Psoas muscle (tissue), 8 donors: Measurements from ENCODE around the gene YIF1A. TPM values are rescaled to one million over a fixed set of nuclear protein-coding genes. Genes with fewer than 3 reads are reported as not detected.

Experiments used
- ATAC-seq, 4 donors: fragments of 200-7000 bp; cut with Tn5 transposase; one replicate each; pipeline ENCODE4 v1.9.1; 2020; ENCODE audit warnings: moderate library complexity in 3 of 4, mild to moderate bottlenecking in 2 of 4
- DNase-seq, 2 donors: peaks; one replicate each; pipeline ENCODE4 v3.0.0-alpha.2; 2020
- H3K27ac ChIP-seq: fragments of 200-600 bp; one replicate; pipeline ENCODE4 v1.8.0; 2022
- H3K27me3 ChIP-seq, 3 donors: fragments of 200-600 bp in 1 of 3; one replicate each; pipeline versions ENCODE4 v1.6.1 to v1.8.0; 2013 to 2022; ENCODE audit warnings: low read length in 2 of 3, mild to moderate bottlenecking in 2 of 3, moderate library complexity in 1 of 3; ENCODE audit not compliant: insufficient read depth in 3 of 3
- H3K36me3 ChIP-seq, 2 donors: fragments of 200-600 bp in 1 of 2; one replicate each; pipeline versions ENCODE4 v1.6.1 to v1.8.0; 2013 to 2022; ENCODE audit warnings: low read depth in 1 of 2, mild to moderate bottlenecking in 1 of 2, moderate library complexity in 1 of 2; ENCODE audit not compliant: insufficient read depth in 1 of 2
- H3K4me1 ChIP-seq: fragments of 200-600 bp; one replicate; pipeline ENCODE4 v1.8.0; 2022
- H3K4me3 ChIP-seq: fragments of 200-600 bp; one replicate; pipeline ENCODE4 v1.8.0; 2022; ENCODE audit warnings: mild to moderate bottlenecking
- H3K9me3 ChIP-seq: fragments of 200-600 bp; one replicate; pipeline ENCODE4 v1.8.0; 2022
- CTCF ChIP-seq: fragments of 200-600 bp; IDR thresholded peaks from one replicate; pipeline ENCODE4 v1.8.0; 2022; ENCODE audit warnings: antibody characterized with exemption
- WGBS, 3 donors: extraction: QIAGEN DNeasy Blood & Tissue Kit; methylation state at CpG; one replicate each; pipeline versions ENCODE4 v1.1.6 to v1.1.7; 2013; 5-methylcytosine and 5-hydroxymethylcytosine counted together
- intact Hi-C, 2 donors: fragments of 100-400 bp; cut with DNase I; formaldehyde crosslinking; loops; one replicate each; pipeline versions ENCODE4 v1.11.0 to v1.14.2; 2022
- polyA plus RNA-seq, 3 donors: library from polyadenylated mRNA; stranded (reverse); fragments of 200-250 nt; gene quantifications; one replicate each; pipeline ENCODE4 v1.2.3, GENCODE V29; 2013
- total RNA-seq, 4 donors: library from RNA; stranded (reverse); fragmentation: NEBNext Ultra II Directional in 2 of 4; extraction: Animal tissue kit (Norgen Biotek cat#: 25700) in 2 of 4; gene quantifications; one replicate each; pipeline versions ENCODE4 v1.2.1 to v1.2.4, GENCODE V29; 2021 to 2023
- donor health status: healthy with polysubstance abuse.
- donor health status: DM: no; HTN: no; CAD: no; lungs with moderate emphysema.
- donor health status: Bipolar disorder and iron deficiency.
- donor health status: healthy.
- donor health status: DM: yes; HTN: yes; CAD: no.
- donor health status: DM: no; HTN: no; CAD: no.
- donor health status: DM: no; HTN: no; CAD: no.
- donor health status: DM: yes; HTN: yes; CAD: no.

YIF1A gene
- total and polyA plus RNA-seq, 7 donors: 70.1 to 161 (median 87.4) TPM

- ATAC-seq (no peak), DNase-seq (no peak)
- no peaks in the 10 kb centered on the region for H3K9me3 ChIP-seq
- no peaks in the 10 kb centered on the region for H3K36me3 ChIP-seq
- peak overlapping the region; percentile 60 for H3K27ac ChIP-seq
- WGBS, 3 donors: 80 to 85% (median 81%) methylated on average over 3 of the region's 3 CpGs
- H3K4me1 ChIP-seq: no peaks in the 10 kb centered on the region
- H3K27me3 ChIP-seq: peaks cover 0 to 26% (median 6%) of the 10 kb centered on the region in 3 donors
- intact Hi-C loops: no loop called here
- no peak for TF ChIP-seq CTCF
- no peak overlapping the region for H3K4me3 ChIP-seq
Observed at GRCh38 chr11:66318600-66318970, 29.6 kb upstream of the YIF1A start.

- Histone ChIP-seq H3K36me3 (no peaks in the 10 kb centered on the region), H3K4me3 (peak overlapping the region; percentile 69), H3K4me1 (no peaks in the 10 kb centered on the region), H3K27ac (peak overlapping the region; percentile 60), H3K27me3 (peaks cover 0 to 26% (median 6%) of the 10 kb centered on the region in 3 donors), H3K9me3 (no peaks in the 10 kb centered on the region)
- 44 to 54% (median 45%) methylated on average over 16 of the region's 16 CpGs for WGBS, 3 donors
- DNase-seq (peak; percentile 70 to 78), ATAC-seq (peak in 3 of 4 donors; percentile 8 to 41 (median 19))
- no peak for TF ChIP-seq CTCF
- intact Hi-C loops: no loop called here
Observed at GRCh38 chr11:66317723-66318599, 29.0 kb upstream of the YIF1A start.

GRCh38 chr11:66317322-66317722 lies 28.4 kb upstream of the YIF1A start:
- Histone ChIP-seq H3K27ac (peak overlapping the region; percentile 60), H3K4me1 (no peaks in the 10 kb centered on the region), H3K9me3 (no peaks in the 10 kb centered on the region), H3K27me3 (peaks cover 0 to 26% (median 6%) of the 10 kb centered on the region in 3 donors), H3K36me3 (no peaks in the 10 kb centered on the region), H3K4me3 (peak overlapping the region; percentile 69)
- intact Hi-C loops: no loop called here
- DNase-seq (peak; percentile 51 to 70), ATAC-seq (no peak)
- 25 to 35% (median 26%) methylated on average over 14 of the region's 14 CpGs for WGBS, 3 donors
- no peak for TF ChIP-seq CTCF

GRCh38 chr11:66316849-66317251 lies 27.9 kb upstream of the YIF1A start, which contains the start of gene CD248:
Gene CD248, minus strand, starts transcription at chr11:66317044. Its CDS starts 17 bp downstream, at chr11:66317027.
- no peak for TF ChIP-seq CTCF
- no peaks in the 10 kb centered on the region for H3K9me3 ChIP-seq
- H3K27ac ChIP-seq: peak within 1 kb of the TSS; percentile 60
- no peaks in the 10 kb centered on the region for H3K4me1 ChIP-seq
- H3K27me3 ChIP-seq: peaks cover 0 to 26% (median 6%) of the 10 kb centered on the region in 3 donors
- H3K36me3 ChIP-seq: no peaks in the 10 kb centered on the region
- H3K4me3 ChIP-seq: peak within 1 kb of the TSS; percentile 69
- 8 to 18% (median 8%) methylated on average over 7 to 29 of the region's 29 CpGs for WGBS, 3 donors
- intact Hi-C loops: no loop called here
- DNase-seq (peak; percentile 78 to 88), ATAC-seq (no peak)
